HG03066 (cell line): ENCODE data around the gene ARL13A.
"Not testable (repeated sequence)": the region's sequence is repeated elsewhere in the genome, so short reads cannot be mapped to it uniquely, and the experiment has no call there.

Experiments used
- ATAC-seq: cut with Tn5 transposase; IDR thresholded peaks from one replicate; pipeline ENCODE4 v1.9.1; 2021; ENCODE audit warnings: low read depth; ENCODE audit not compliant: unreplicated experiment

ARL13A gene

DNA sequence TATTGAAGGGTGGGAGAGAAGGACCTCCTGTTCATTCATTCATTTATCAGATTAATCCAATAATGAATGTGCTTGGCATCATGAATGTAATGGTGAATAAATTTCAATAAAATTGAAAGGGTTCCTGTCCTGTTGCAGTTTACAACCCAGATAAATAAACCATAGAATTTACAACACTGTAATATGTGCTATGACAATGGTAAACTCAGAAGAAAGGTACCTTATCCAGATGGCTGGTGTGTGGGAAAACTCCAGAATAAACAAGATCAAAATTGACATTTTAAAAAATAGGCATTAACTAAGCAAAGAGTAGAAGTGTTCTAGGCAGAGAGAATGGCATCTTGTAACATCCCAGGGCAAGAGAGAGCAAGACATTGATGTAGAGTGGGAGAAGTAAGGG, 15.3 kb downstream of the ARL13A start:
- ATAC-seq = no peak

DNA sequence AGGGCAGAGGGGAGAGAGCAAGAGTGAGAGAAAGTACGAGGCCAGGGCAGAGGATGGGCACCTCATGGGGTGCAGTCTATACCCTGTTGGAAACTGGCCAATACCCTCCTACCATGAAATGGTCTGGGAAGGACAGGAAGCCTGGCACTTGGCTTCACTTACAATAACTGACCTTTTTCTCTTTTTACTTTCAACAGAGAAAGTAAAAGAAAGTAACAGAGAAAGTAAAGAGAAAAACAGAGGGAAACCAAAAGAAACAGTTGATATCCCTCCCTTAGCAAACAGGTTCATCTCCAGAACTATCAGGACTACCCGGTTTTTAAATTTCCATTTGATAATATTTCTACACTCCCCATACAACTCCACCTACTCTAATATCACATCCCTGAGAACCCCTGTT, 20.6 kb downstream of the ARL13A start:
- no peak for ATAC-seq

- peak; percentile 66 for ATAC-seq
Measured at GRCh38 chrX:100994352-100995281, 25.1 kb downstream of the ARL13A start.

GRCh38 chrX:100995469-100995868, 26.0 kb downstream of the ARL13A start:
- ATAC-seq = no peak

DNA sequence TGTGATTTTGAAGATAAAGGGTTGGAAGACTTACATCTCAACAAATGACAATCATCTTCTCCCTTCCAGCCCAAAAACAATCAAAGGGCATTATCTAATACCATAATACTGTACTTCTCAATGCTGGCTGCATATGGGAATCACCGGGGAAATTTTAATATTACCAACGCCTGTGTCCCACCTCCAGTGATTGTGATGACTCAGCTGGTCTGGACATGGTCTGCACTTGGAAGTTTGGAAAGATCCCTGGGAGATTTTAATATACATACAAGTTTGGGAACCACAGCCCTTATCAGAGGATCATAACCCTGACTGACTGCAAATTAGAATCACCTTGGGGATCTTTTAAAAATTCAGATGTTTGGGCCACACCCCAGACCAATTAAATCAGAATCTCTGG, 29.9 kb downstream of the ARL13A start:
- ATAC-seq = no peak

DNA sequence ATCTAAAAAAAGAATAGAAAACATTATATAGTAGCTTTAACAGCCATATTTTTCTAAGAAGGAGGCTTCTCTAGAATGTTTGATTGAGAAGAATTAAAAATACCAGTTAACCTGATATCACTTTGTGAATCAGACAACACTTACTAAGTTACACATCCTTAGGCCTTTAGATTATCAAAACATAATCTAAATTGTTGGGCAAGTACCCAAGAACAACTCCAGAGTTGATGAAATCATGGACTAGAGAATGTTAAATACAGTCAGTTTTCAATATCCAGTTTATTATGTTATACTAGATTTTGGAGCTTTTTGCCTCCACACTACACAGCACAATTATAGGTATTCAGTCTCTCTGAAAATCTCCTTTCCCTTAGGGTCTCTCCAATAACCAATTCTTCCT, 39.6 kb downstream of the ARL13A start:
- no peak for ATAC-seq

- not testable (repeated sequence) for ATAC-seq
Measured at GRCh38 chrX:101012031-101012430, 42.5 kb downstream of the ARL13A start.

GRCh38 chrX:101022020-101022419, 52.5 kb downstream of the ARL13A start:
- ATAC-seq = no peak

GRCh38 chrX:101025126-101025525, 55.6 kb downstream of the ARL13A start:
- no peak for ATAC-seq

DNA sequence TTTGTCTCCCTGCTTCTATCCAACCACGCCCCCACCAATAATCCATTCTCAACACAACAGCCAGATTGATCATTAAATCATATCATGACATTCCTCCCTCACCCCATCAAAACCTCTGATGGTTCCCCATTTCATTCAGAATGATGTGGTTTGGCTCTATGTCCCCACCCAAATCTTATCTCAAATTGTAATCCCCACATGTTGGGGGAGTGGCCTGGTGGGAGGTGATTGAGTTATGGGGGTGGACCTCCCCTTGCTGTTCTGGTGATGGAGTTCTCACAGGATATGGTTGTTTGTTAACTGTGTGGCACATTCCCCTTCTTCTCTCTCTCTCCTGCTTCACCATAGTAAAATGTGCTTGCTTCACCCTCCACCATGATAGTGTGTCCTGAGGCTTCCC, 59.1 kb downstream of the ARL13A start:
- no peak for ATAC-seq

DNA sequence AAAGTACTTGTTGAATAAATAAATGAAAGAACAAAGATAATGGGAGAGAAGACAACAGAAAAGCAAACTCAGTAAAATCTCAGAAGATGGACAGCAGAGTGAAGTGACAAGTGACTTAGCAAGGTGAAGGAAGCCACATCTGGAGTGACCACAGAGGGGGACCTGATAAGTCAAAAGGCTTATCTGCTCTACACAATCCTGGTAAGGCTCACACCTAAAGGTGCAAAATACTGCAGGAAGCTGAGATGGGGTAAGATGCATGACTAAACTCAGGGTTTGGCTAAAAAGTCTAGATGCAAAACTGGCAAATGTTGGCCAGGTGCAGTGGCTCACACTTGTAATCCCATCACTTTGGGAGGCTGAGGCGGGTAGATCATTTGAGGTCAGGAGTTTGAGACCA, 60.2 kb downstream of the ARL13A start:
- no peak for ATAC-seq

DNA sequence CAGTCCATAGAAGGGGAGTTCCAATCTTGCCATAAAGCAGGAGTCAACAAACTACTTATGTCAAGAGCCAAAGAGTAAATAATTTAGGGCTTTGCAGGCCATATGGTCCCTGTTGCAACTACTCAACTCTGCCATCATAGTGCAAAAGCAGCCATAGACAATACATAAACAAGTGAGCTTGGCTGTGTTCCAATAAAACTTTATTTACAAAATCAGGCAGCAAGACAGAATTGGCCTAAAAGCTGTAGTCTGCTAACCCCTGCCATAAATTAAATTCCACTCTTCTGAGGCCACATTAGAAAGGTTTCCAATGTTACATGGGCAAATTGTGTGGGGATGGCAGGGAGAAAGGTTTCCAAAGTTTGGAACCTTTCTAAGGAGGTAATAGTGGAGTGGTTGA, 67.7 kb downstream of the ARL13A start:
- no peak for ATAC-seq

DNA sequence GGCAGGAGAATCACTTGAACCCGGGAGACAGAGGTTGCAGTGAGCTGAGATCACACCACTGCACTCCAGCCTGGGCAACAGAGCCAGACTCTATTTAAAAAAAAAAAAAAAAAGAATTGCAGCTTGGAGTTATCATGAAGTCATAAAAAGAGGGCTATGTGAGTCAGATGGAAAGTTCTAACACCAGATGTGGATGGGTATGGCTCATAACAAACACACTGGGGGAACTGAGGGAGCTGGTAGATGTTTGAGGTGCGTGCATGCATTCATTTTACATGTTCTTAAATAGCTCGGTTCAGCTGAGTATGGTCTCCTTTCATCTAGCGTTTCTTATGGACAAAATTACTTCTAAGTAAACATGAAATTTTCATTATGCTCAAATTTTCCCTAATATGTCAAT, 70.7 kb downstream of the ARL13A start:
- ATAC-seq = no peak
